ENCODE data around the gene GKAP1. TPM values are rescaled to one million over a fixed set of nuclear protein-coding genes. Genes with fewer than 3 reads are reported as not detected.

Gene GKAP1
- total and polyA plus RNA-seq, 2 of the 13 experiments (the other 11 are each of a cell fraction or from before 2014, with no cell fraction given) = 5.6 to 6.1 TPM

DNA sequence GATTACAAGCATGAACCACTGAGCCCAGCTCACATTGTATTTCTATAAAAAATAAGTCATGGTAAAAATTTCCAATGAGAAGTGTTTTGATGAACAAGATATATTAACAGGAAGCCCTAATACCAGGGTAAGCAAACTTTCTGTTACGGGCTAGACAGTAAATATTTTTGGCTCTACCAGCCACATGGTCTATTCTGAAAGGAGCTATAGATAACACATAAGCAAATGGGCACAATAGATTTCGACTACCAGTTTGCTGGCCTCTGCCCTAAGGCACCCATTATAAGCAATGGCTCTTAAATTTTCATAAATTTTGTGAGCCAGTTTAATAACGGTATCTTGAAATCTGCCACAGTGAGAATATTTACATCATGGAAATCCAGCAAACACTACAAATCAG, 118.0 kb downstream of the GKAP1 start:
- no peak overlapping the region for H3K4me2 ChIP-seq (ENCODE audit: low read depth, low read length)
- POLR2A ChIA-PET = interaction anchor here (3.0 kb wide), 1 partner anchor 8 kb away, joined by 13 read pairs; the partner anchor contains the start of gene UBQLN1

More for the DNA sequence above, 118.0 kb downstream of the GKAP1 start:
- Histone ChIP-seq H3K79me2 (ENCODE audit: insufficient read depth, low read length) (peaks cover 97% of the 10 kb centered on the region), H3K4me1 (ENCODE audit: insufficient read depth, low read length) (peaks cover 36% of the 10 kb centered on the region), H3K27me3 (ENCODE audit: control insufficient read depth in 1 of 2, insufficient read depth in 2 of 2, low read length in 2 of 2) (no peaks in the 10 kb centered on the region), H4K20me1 (ENCODE audit: insufficient read depth, low read length) (peaks cover 86% of the 10 kb centered on the region), H3K4me3 (replicated peaks in 1 of 3; ENCODE audit: insufficient read depth in 1 of 3, low read depth in 2 of 3, low read length in 3 of 3) (no peak overlapping the region), H3K9ac (ENCODE audit: insufficient read depth, low read depth, low read length) (no peak overlapping the region), H2AFZ (ENCODE audit: low read length) (no peak overlapping the region), H3K9me3 (ENCODE audit: low read length) (no peaks in the 10 kb centered on the region), H3K36me3 (replicated peaks in 1 of 2; ENCODE audit: control insufficient read depth in 1 of 2, insufficient read depth in 2 of 2, low read length in 2 of 2) (peaks cover 0 to 1% of the 10 kb centered on the region in 2 experiments; a peak in 1 of 5 replicates), H3K27ac (ENCODE audit: extremely low read length, insufficient read depth, low read length) (no peak overlapping the region)
- TF ChIP-seq ZNF383 (CRISPR knock-in tag; IDR thresholded peaks at IDR 0.05; ENCODE audit: borderline replicate concordance) (no peak), SUZ12 (IDR thresholded peaks at IDR 0.05; ENCODE audit: low read depth, low read length) (no peak), NKX3-1 (CRISPR knock-in tag; IDR thresholded peaks at IDR 0.05) (no peak), ZNF709 (CRISPR knock-in tag; IDR thresholded peaks at IDR 0.05) (no peak), ZNF503 (CRISPR knock-in tag; IDR thresholded peaks at IDR 0.05) (no peak), ZNF317 (CRISPR knock-in tag; IDR thresholded peaks at IDR 0.05) (no peak)
- TF ChIP-seq, protein P1, sequence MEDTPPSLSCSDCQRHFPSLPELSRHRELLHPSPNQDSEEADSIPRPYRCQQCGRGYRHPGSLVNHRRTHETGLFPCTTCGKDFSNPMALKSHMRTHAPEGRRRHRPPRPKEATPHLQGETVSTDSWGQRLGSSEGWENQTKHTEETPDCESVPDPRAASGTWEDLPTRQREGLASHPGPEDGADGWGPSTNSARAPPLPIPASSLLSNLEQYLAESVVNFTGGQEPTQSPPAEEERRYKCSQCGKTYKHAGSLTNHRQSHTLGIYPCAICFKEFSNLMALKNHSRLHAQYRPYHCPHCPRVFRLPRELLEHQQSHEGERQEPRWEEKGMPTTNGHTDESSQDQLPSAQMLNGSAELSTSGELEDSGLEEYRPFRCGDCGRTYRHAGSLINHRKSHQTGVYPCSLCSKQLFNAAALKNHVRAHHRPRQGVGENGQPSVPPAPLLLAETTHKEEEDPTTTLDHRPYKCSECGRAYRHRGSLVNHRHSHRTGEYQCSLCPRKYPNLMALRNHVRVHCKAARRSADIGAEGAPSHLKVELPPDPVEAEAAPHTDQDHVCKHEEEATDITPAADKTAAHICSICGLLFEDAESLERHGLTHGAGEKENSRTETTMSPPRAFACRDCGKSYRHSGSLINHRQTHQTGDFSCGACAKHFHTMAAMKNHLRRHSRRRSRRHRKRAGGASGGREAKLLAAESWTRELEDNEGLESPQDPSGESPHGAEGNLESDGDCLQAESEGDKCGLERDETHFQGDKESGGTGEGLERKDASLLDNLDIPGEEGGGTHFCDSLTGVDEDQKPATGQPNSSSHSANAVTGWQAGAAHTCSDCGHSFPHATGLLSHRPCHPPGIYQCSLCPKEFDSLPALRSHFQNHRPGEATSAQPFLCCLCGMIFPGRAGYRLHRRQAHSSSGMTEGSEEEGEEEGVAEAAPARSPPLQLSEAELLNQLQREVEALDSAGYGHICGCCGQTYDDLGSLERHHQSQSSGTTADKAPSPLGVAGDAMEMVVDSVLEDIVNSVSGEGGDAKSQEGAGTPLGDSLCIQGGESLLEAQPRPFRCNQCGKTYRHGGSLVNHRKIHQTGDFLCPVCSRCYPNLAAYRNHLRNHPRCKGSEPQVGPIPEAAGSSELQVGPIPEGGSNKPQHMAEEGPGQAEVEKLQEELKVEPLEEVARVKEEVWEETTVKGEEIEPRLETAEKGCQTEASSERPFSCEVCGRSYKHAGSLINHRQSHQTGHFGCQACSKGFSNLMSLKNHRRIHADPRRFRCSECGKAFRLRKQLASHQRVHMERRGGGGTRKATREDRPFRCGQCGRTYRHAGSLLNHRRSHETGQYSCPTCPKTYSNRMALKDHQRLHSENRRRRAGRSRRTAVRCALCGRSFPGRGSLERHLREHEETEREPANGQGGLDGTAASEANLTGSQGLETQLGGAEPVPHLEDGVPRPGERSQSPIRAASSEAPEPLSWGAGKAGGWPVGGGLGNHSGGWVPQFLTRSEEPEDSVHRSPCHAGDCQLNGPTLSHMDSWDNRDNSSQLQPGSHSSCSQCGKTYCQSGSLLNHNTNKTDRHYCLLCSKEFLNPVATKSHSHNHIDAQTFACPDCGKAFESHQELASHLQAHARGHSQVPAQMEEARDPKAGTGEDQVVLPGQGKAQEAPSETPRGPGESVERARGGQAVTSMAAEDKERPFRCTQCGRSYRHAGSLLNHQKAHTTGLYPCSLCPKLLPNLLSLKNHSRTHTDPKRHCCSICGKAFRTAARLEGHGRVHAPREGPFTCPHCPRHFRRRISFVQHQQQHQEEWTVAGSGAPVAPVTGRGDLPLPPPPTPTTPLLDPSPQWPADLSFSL (CRISPR knock-in tag; IDR thresholded peaks at IDR 0.05) = no peak
- intact Hi-C loops (cut with micrococcal nuclease; ENCODE audit: unreplicated experiment) (no loop called here), in situ Hi-C loops (cut with HindIII; ENCODE audit: extremely low pct_ligation_motif_present, low pct_unique_long_range_greater_than_20kb) (no loop called here)
- no peak for FAIRE-seq
- no peak for ATAC-seq
- BruUV-seq (replicated peaks) = no TSS peak
- no peak for DNase-seq (ENCODE audit: low spot score)
- CTCF ChIA-PET (ENCODE audit: low intra/inter-chr PET ratio, low total read pairs) = no interaction called here
- 98% methylated on average over 3 of the region's 3 CpGs for WGBS (ENCODE audit: low lambda C conversion rate)

Data from HepG2 (cell line).